H1 (cell line): ENCODE data around the gene OR4E2. TPM values are rescaled to one million over a fixed set of nuclear protein-coding genes. Genes with fewer than 3 reads are reported as not detected.

Source experiments
- CTCF ChIA-PET: fragments of 300-600 bp; sonication (Branson Sonifier 250); formaldehyde crosslinking; loops from one replicate; lab custom pipeline; 2021; ENCODE audit not compliant: partially characterized antibody; lab: Charles Lee
- POLR2A ChIA-PET: fragments of 300-600 bp; sonication (Branson Sonifier 250); formaldehyde crosslinking; loops from one replicate; lab custom pipeline; 2021; ENCODE audit warnings: inconsistent platforms; ENCODE audit not compliant: partially characterized antibody; lab: Charles Lee
- DNase-seq, 2 experiments: peaks; one replicate each; pipeline versions ENCODE4 v3.0.0 to v3.0.0-alpha.2; 2010 to 2022; ENCODE audit warnings: low spot score in 2 of 2, low read depth in 1 of 2, mixed read lengths in 1 of 2
- FAIRE-seq: peaks from 2 replicates; lab custom pipeline; 2011; peaks lifted over from hg19 to GRCh38; lab: Jason Lieb, UNC
- H2AFZ ChIP-seq: 2 replicates; pipeline ENCODE4 v1.8.1; 2012; ENCODE audit warnings: low read length, inconsistent platforms
- H2AK5ac ChIP-seq: 2 replicates; pipeline ENCODE4 v1.6.1; 2013; ENCODE audit warnings: low read depth, low read length
- H2BK120ac ChIP-seq: replicated peaks from 2 replicates; pipeline ENCODE3; 2013; ENCODE audit warnings: low read depth, low read length, inconsistent platforms
- H2BK12ac ChIP-seq: 2 replicates; pipeline ENCODE4 v1.6.1; 2013; ENCODE audit warnings: low read depth, low read length
- H2BK15ac ChIP-seq: 2 replicates; pipeline ENCODE4 v1.6.1; 2013; ENCODE audit warnings: low read length
- H2BK20ac ChIP-seq: 2 replicates; pipeline ENCODE4 v1.6.1; 2013; ENCODE audit warnings: low read length
- H2BK5ac ChIP-seq: 2 replicates; pipeline ENCODE4 v1.6.1; 2013; ENCODE audit warnings: low read depth, low read length
- H3K14ac ChIP-seq: 2 replicates; pipeline ENCODE4 v1.6.1; 2013; ENCODE audit warnings: inconsistent platforms; ENCODE audit not compliant: insufficient read length
- H3K18ac ChIP-seq: 2 replicates; pipeline ENCODE4 v1.6.1; 2013; ENCODE audit warnings: low read length; ENCODE audit errors: extremely low read depth
- H3K23ac ChIP-seq: 2 replicates; pipeline ENCODE4 v1.6.1; 2013; ENCODE audit warnings: inconsistent platforms; ENCODE audit not compliant: insufficient read length
- H3K23me2 ChIP-seq: 2 replicates; pipeline ENCODE4 v1.6.1; 2013; ENCODE audit warnings: low read depth, low read length
- H3K27ac ChIP-seq: 2 replicates; pipeline ENCODE4 v1.6.1; 2011; ENCODE audit warnings: low read depth, low read length, inconsistent platforms
- H3K27me3 ChIP-seq, 4 experiments: replicated peaks in 1 of 4; 1 replicate in 1 of 4; 2 replicates in 3 of 4; pipeline versions ENCODE4 v1.6.1 to v1.8.1; 2011 to 2013; ENCODE audit warnings: low read length in 3 of 4, mild to moderate bottlenecking in 3 of 4, inconsistent platforms in 2 of 4, mixed read lengths in 2 of 4, moderate library complexity in 1 of 4; ENCODE audit not compliant: control insufficient read depth in 3 of 4, insufficient read depth in 3 of 4; ENCODE audit errors: extremely low read depth in 1 of 4
- H3K36me3 ChIP-seq, 4 experiments: 2 replicates each; pipeline versions ENCODE4 v1.6.1 to v1.8.1; 2011 to 2013; ENCODE audit warnings: mild to moderate bottlenecking in 4 of 4, low read length in 3 of 4, moderate library complexity in 2 of 4, control low read depth in 1 of 4, inconsistent platforms in 1 of 4; ENCODE audit not compliant: insufficient read depth in 4 of 4, control insufficient read depth in 2 of 4
- H3K4ac ChIP-seq: replicated peaks from 2 replicates; pipeline ENCODE3; 2013; ENCODE audit warnings: low read length, low read depth, mixed read lengths, inconsistent platforms; ENCODE audit not compliant: insufficient read length
- H3K4me1 ChIP-seq, 4 experiments: replicated peaks in 1 of 4; 1 replicate in 1 of 4; 2 replicates in 3 of 4; pipeline versions ENCODE4 v1.6.1 to v1.8.1; 2011 to 2013; ENCODE audit warnings: low read length in 3 of 4, inconsistent platforms in 2 of 4, mixed read lengths in 1 of 4; ENCODE audit not compliant: insufficient read depth in 4 of 4, control insufficient read depth in 3 of 4
- H3K4me2 ChIP-seq, 2 experiments: 2 replicates each; pipeline versions ENCODE4 v1.6.1 to v1.8.1; 2011 to 2013; ENCODE audit warnings: low read depth in 2 of 2, low read length in 2 of 2, control low read depth in 1 of 2, inconsistent platforms in 1 of 2, mild to moderate bottlenecking in 1 of 2; ENCODE audit not compliant: insufficient read depth in 1 of 2
- H3K4me3 ChIP-seq, 4 experiments: fragments of 200-600, 300-600 bp in 1 of 4; sonication (generic), shearing (Covaris generic), sonication (Bioruptor Twin) in 1 of 4; 2 replicates each; pipeline versions ENCODE4 v1.5.1 to v1.8.1; 2011 to 2016; ENCODE audit warnings: low read length in 4 of 4, low read depth in 3 of 4, control low read depth in 2 of 4, inconsistent platforms in 2 of 4, mild to moderate bottlenecking in 2 of 4, mixed read lengths in 1 of 4, moderate library complexity in 1 of 4; ENCODE audit not compliant: insufficient read depth in 2 of 4; ENCODE audit errors: extremely low read depth in 1 of 4
- H3K56ac ChIP-seq: replicated peaks from 2 replicates; pipeline ENCODE3; 2013; ENCODE audit warnings: low read depth, mild to moderate bottlenecking, mixed read lengths, low read length, inconsistent platforms; ENCODE audit not compliant: insufficient read length
- H3K79me1 ChIP-seq: 2 replicates; pipeline ENCODE4 v1.6.1; 2013; ENCODE audit warnings: low read depth, low read length, control low read depth
- H3K79me2 ChIP-seq, 2 experiments: 2 replicates each; pipeline versions ENCODE4 v1.6.1 to v1.8.1; 2012 to 2013; ENCODE audit warnings: low read length in 2 of 2, mild to moderate bottlenecking in 2 of 2, inconsistent platforms in 1 of 2; ENCODE audit not compliant: insufficient read depth in 2 of 2, control insufficient read depth in 1 of 2
- H3K9ac ChIP-seq, 4 experiments: replicated peaks in 1 of 4; 1 replicate in 1 of 4; 2 replicates in 3 of 4; pipeline versions ENCODE4 v1.6.1 to v1.8.1; 2011 to 2013; ENCODE audit warnings: low read depth in 3 of 4, low read length in 3 of 4, control low read depth in 2 of 4, mild to moderate bottlenecking in 2 of 4, moderate library complexity in 2 of 4, inconsistent platforms in 1 of 4; ENCODE audit errors: extremely low read depth in 1 of 4
- H3K9me3 ChIP-seq, 2 experiments: 2 replicates each; pipeline versions ENCODE4 v1.6.1 to v1.8.1; 2012 to 2013; ENCODE audit warnings: mild to moderate bottlenecking in 2 of 2, moderate library complexity in 2 of 2, control low read depth in 1 of 2, inconsistent platforms in 1 of 2, low read depth in 1 of 2, low read length in 1 of 2, mixed read lengths in 1 of 2; ENCODE audit not compliant: insufficient read depth in 2 of 2
- H4K20me1 ChIP-seq, 2 experiments: replicated peaks in 1 of 2; 2 replicates each; pipeline versions ENCODE3 to v1.8.1; 2011 to 2013; ENCODE audit warnings: inconsistent platforms in 2 of 2, low read length in 2 of 2, mild to moderate bottlenecking in 1 of 2; ENCODE audit not compliant: insufficient read depth in 2 of 2, control insufficient read depth in 1 of 2
- H4K5ac ChIP-seq: 2 replicates; pipeline ENCODE4 v1.6.1; 2013; ENCODE audit warnings: low read length, low read depth, mixed read lengths, inconsistent platforms; ENCODE audit not compliant: insufficient read length
- H4K8ac ChIP-seq: 2 replicates; pipeline ENCODE4 v1.8.0; 2013; ENCODE audit warnings: mild to moderate bottlenecking, moderate library complexity, low read length, inconsistent platforms; ENCODE audit not compliant: insufficient read depth; ENCODE audit errors: extremely low read depth
- H4K91ac ChIP-seq: replicated peaks from 2 replicates; pipeline ENCODE3; 2013; ENCODE audit warnings: low read length, mixed read lengths, inconsistent platforms; ENCODE audit not compliant: insufficient read length
- BCL11A ChIP-seq, 2 experiments: IDR thresholded peaks; one replicate each; pipeline ENCODE4 v1.6.1; 2011; ENCODE audit warnings: low read depth in 2 of 2, low read length in 2 of 2, mild to moderate bottlenecking in 2 of 2
- CBX5 ChIP-seq: fragments of 300-800, 300-1000 bp; sonication (generic); IDR thresholded peaks from 2 replicates; pipeline ENCODE4 v1.7.1; 2016; ENCODE audit warnings: antibody characterized with exemption, low read length, low read depth
- EGR1 ChIP-seq: IDR thresholded peaks from 2 replicates; pipeline ENCODE4 v1.6.1; 2011; ENCODE audit warnings: low read depth, low read length, borderline replicate concordance
- GTF2F1 ChIP-seq: IDR thresholded peaks from 2 replicates; pipeline ENCODE4 v1.6.1; 2012; ENCODE audit warnings: low read depth, low read length, improper control_type of control experiment, borderline replicate concordance
- KDM1A ChIP-seq: fragments of 200-600, 300-600 bp; sonication (generic); IDR thresholded peaks from 2 replicates; pipeline ENCODE4 v1.7.1; 2016; ENCODE audit warnings: mild to moderate bottlenecking, low read length, borderline replicate concordance
- POLR2AphosphoS5 ChIP-seq: IDR thresholded peaks from 2 replicates; pipeline ENCODE4 v1.6.1; 2011; ENCODE audit warnings: low read depth, low read length
- RNF2 ChIP-seq: fragments of 200-900, 300-1000 bp; sonication (generic); IDR thresholded peaks from 2 replicates; pipeline ENCODE4 v1.7.1; 2016; ENCODE audit warnings: borderline replicate concordance, low read depth, mild to moderate bottlenecking, antibody characterized with exemption, low read length; ENCODE audit not compliant: poor library complexity, severe bottlenecking; ENCODE audit errors: missing control alignments
- SIX5 ChIP-seq: IDR thresholded peaks from 2 replicates; pipeline ENCODE4 v1.6.1; 2011; ENCODE audit warnings: mild to moderate bottlenecking, low read depth, low read length
- SP1 ChIP-seq: IDR thresholded peaks from 2 replicates; pipeline ENCODE4 v1.6.1; 2011; ENCODE audit warnings: low read depth, low read length
- SP2 ChIP-seq: IDR thresholded peaks from 2 replicates; pipeline ENCODE4 v1.6.1; 2012; ENCODE audit warnings: mild to moderate bottlenecking, low read length, inconsistent platforms
- polyA plus RNA-seq, 7 experiments: library from polyadenylated mRNA; depleted of rRNA in 3 of 7; stranded (reverse) in 5 of 7; unstranded in 2 of 7; fragments of >200 nt in 5 of 7; fragments of 200-250 nt in 2 of 7; gene quantifications; 1 replicate in 5 of 7; 2 replicates in 1 of 7; 4 replicates in 1 of 7; pipeline versions ENCODE4 v1.2.1 to v1.2.3, GENCODE V29; 2011 to 2013; ENCODE audit warnings: missing spikeins in 2 of 7, mixed read lengths in 2 of 7
- total RNA-seq: library from RNA; stranded (reverse); fragmentation: NEBNext Ultra II Directional; extraction: Animal tissue kit (Norgen Biotek cat#: 25700); gene quantifications from 2 replicates; pipeline ENCODE4 v1.2.1, GENCODE V29; 2021

OR4E2 gene
- total and polyA plus RNA-seq, 2 of the 8 experiments (the other 6 are each of a cell fraction or from before 2014, with no cell fraction given), result not detected

DNA sequence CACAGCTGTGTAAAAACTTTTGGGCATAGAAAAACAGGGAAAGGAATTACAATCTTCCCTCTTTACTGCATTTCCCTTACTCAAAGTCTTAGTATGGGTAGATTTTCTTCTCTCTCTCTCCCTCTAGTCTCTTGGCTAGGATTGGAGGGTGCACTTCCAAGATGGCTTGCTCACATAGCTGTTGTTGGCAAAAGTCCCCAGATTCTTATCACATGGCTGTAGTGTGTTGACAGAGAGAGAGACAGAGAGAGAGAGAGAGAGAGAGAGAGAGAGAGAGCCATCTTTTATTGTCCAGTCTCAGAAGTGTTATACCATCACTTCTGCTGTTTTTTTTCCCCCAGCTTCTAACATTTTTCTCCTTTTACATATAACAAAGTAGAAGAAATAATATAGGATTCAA lies 6.3 kb upstream of the OR4E2 start:
- no peak overlapping the region for H4K5ac ChIP-seq
- no peak overlapping the region for H2BK12ac ChIP-seq
- CTCF ChIA-PET, result interaction anchor here (0.5 to 1.3 kb wide), 4 partner anchors 10 to 271 kb away, joined by 3 to 4 read pairs (median 3); no protein-coding TSS in a partner anchor
- H2BK15ac ChIP-seq, result no peak overlapping the region
- H2AFZ ChIP-seq, result no peak overlapping the region
- H3K4me1 ChIP-seq, result peaks cover 4 to 10% (median 8%) of the 10 kb centered on the region in 4 experiments; a peak in 6 of 7 replicates
- POLR2A ChIA-PET, result interaction anchor here (0.6 kb wide), 1 partner anchor 205 kb away, joined by 4 read pairs; no protein-coding TSS in a partner anchor
- H3K56ac ChIP-seq, result no peak overlapping the region
- H3K9me3 ChIP-seq, result no peaks in the 10 kb centered on the region
- no peaks in the 10 kb centered on the region for H3K79me2 ChIP-seq
- no peak overlapping the region for H2BK120ac ChIP-seq
- H3K4ac ChIP-seq, result no peak overlapping the region
- no peak overlapping the region for H3K14ac ChIP-seq
- no peak overlapping the region for H4K91ac ChIP-seq
- FAIRE-seq, result no peak
- H2BK5ac ChIP-seq, result no peak overlapping the region
- no peak overlapping the region for H3K4me3 ChIP-seq
- no peaks in the 10 kb centered on the region for H4K20me1 ChIP-seq
- H3K23me2 ChIP-seq, result no peaks in the 10 kb centered on the region
- no peaks in the 10 kb centered on the region for H3K79me1 ChIP-seq
- no peak for DNase-seq
- no peak overlapping the region for H3K27ac ChIP-seq
- no peak overlapping the region for H3K23ac ChIP-seq
- no peak overlapping the region for H3K4me2 ChIP-seq
- no peak overlapping the region for H3K9ac ChIP-seq
- no peak overlapping the region for H2BK20ac ChIP-seq
- no peak for TF ChIP-seq SIX5
- TF ChIP-seq BCL11A (IDR thresholded peaks at IDR 0.05; ENCODE audit: low read depth in 2 of 2, low read length in 2 of 2), result no peak
- TF ChIP-seq SP2, result no peak
- TF ChIP-seq CBX5, result no peak
- no peak for TF ChIP-seq EGR1
- TF ChIP-seq SP1, result no peak
- TF ChIP-seq RNF2, result no peak
- TF ChIP-seq POLR2AphosphoS5, result no peak
- no peak for TF ChIP-seq GTF2F1
- TF ChIP-seq KDM1A, result no peak
- no peak overlapping the region for H2AK5ac ChIP-seq
- no peaks in the 10 kb centered on the region for H3K36me3 ChIP-seq
- H3K18ac ChIP-seq, result no peak overlapping the region
- no peaks in the 10 kb centered on the region for H3K27me3 ChIP-seq
- H4K8ac ChIP-seq, result no peak overlapping the region
